WERI-Rb-1 (cell line): Measurements from ENCODE around the gene RAB26.

ENCODE experiments used
- DNase-seq: peaks from one replicate; pipeline ENCODE4 v3.0.0-alpha.2; 2020
- H3K27ac ChIP-seq: fragments of 250-450 bp; sonication (Bioruptor Pico); 2 replicates; pipeline ENCODE4 v1.5.1; 2020; ENCODE audit warnings: mild to moderate bottlenecking, moderate library complexity
- H3K27me3 ChIP-seq: fragments of 250-450 bp; sonication (Bioruptor Pico); 2 replicates; pipeline ENCODE4 v1.5.1; 2021; ENCODE audit warnings: mild to moderate bottlenecking, low read depth, moderate library complexity; ENCODE audit not compliant: insufficient read depth, severe bottlenecking
- H3K36me3 ChIP-seq: fragments of 250-450 bp; sonication (Bioruptor Pico); 2 replicates; pipeline ENCODE4 v1.5.1; 2020; ENCODE audit warnings: mild to moderate bottlenecking, moderate library complexity
- H3K4me3 ChIP-seq: 2 replicates; pipeline ENCODE4 v1.5.1; 2011; ENCODE audit warnings: low read depth, mild to moderate bottlenecking, control low read depth, low read length
- H3K9me3 ChIP-seq: fragments of 250-450 bp; sonication (Bioruptor Pico); 2 replicates; pipeline ENCODE4 v1.5.1; 2021; ENCODE audit warnings: mild to moderate bottlenecking, moderate library complexity; ENCODE audit not compliant: severe bottlenecking
- TF ChIP-seq, protein P1 (sequence below): IDR thresholded peaks from 2 replicates; pipeline ENCODE4 v1.5.1; 2011; ENCODE audit warnings: low read depth, mild to moderate bottlenecking, control low read depth, inconsistent platforms, low read length

Gene RAB26

GRCh38 chr16:2157480-2158261, 9.2 kb downstream of the RAB26 start:
- Histone ChIP-seq H3K9me3 (no peaks in the 10 kb centered on the region), H3K36me3 (peaks cover 39% of the 10 kb centered on the region), H3K27ac (no peak overlapping the region), H3K4me3 (no peak overlapping the region), H3K27me3 (no peaks in the 10 kb centered on the region)
- no peak for DNase-seq
- TF ChIP-seq, protein P1, sequence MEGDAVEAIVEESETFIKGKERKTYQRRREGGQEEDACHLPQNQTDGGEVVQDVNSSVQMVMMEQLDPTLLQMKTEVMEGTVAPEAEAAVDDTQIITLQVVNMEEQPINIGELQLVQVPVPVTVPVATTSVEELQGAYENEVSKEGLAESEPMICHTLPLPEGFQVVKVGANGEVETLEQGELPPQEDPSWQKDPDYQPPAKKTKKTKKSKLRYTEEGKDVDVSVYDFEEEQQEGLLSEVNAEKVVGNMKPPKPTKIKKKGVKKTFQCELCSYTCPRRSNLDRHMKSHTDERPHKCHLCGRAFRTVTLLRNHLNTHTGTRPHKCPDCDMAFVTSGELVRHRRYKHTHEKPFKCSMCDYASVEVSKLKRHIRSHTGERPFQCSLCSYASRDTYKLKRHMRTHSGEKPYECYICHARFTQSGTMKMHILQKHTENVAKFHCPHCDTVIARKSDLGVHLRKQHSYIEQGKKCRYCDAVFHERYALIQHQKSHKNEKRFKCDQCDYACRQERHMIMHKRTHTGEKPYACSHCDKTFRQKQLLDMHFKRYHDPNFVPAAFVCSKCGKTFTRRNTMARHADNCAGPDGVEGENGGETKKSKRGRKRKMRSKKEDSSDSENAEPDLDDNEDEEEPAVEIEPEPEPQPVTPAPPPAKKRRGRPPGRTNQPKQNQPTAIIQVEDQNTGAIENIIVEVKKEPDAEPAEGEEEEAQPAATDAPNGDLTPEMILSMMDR: no peak

DNA sequence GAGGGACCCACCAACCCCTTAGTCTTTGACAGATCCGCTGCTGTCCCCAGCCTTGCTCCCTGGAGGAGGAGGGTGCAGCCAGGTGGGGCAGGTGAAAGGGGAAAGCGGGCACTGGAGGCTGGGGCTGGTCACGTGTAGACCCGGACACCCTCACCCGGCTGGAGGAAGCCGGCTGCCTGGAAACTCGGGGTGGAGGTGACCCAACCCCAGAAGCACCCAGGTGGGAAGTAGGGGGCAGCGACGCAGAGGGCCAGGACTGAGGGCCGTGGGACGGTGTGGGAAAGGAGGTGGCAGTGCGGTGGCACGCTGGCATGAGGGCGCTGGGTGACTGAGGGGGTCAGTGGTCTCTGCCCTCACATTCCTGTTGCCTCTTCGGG, 9.8 kb downstream of the RAB26 start:
- Histone ChIP-seq H3K4me3 (no peak overlapping the region), H3K27ac (no peak overlapping the region), H3K27me3 (no peaks in the 10 kb centered on the region), H3K36me3 (peaks cover 36% of the 10 kb centered on the region), H3K9me3 (peaks cover 2% of the 10 kb centered on the region)
- TF ChIP-seq, protein P1: no peak
- no peak for DNase-seq

DNA sequence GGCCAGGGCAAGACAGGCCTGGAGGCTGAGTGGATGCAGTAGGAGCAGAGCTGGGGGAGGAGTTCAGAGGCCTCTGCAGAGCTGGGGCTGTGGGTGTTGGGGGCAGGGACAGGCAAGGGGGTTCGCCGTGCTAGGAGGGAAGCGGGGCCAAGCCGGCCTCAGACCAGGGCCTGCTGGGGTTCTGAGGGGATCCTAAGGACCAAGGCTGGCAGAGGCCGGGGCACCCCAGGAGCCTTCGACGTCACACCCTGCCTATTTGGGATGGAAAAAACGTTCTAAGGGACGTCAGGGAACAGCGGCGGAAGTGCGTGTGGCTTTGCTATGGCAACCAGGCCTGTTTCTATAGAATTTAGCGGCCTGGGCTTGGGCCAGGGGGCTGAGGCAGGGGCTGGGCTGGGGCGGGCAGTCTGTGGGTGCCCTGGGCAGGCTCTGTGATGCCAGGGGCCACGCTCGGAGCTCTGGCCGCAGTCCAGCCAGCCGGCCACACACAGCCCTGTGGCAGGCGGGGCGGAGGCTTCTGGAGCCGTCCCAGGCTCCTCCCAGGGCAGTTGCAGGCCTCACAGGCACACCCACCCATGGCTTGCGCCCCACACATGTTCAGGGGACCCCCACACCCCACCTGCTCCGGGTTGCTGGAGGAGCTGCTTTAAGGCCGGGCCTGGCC, 10.9 kb downstream of the RAB26 start:
- no peak for DNase-seq
- Histone ChIP-seq H3K27ac (no peak overlapping the region), H3K36me3 (peaks cover 28% of the 10 kb centered on the region), H3K27me3 (no peaks in the 10 kb centered on the region), H3K9me3 (peaks cover 8% of the 10 kb centered on the region), H3K4me3 (no peak overlapping the region)
- TF ChIP-seq, protein P1: no peak

- no peak overlapping the region for H3K4me3 ChIP-seq
- H3K27me3 ChIP-seq: no peaks in the 10 kb centered on the region
- peaks cover 8% of the 10 kb centered on the region for H3K9me3 ChIP-seq
- no peak for DNase-seq
- H3K27ac ChIP-seq: no peak overlapping the region
- TF ChIP-seq, protein P1: no peak
- peaks cover 25% of the 10 kb centered on the region for H3K36me3 ChIP-seq
These were observed 12.6 kb downstream of the RAB26 start for GRCh38 chr16:2160915-2161551.

DNA sequence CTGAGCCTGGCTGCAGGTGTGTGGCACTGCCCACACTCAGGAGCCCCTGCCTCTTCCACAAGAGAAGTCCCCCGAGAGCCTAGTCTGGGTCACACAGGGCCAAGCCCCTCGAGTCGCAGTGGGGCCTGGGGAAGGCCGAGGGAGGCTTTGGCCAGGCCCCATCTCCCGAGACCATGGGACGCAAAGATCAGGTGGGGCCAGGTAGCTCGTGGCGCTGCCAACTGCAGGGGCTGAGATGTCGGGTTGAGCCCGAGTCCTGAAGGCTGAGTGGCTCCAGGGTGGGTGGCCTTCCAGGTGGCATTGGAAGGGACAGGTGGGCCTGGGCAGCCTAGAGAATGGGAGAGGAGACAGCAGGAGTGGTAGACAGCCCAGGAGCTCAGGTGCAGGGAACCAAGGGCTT, 13.5 kb downstream of the RAB26 start:
- Histone ChIP-seq H3K27me3 (no peaks in the 10 kb centered on the region), H3K36me3 (peaks cover 33% of the 10 kb centered on the region), H3K4me3 (no peak overlapping the region), H3K9me3 (peaks cover 8% of the 10 kb centered on the region), H3K27ac (no peak overlapping the region)
- TF ChIP-seq, protein P1: no peak
- no peak for DNase-seq
